Muscle of leg (tissue), 11 donors: ENCODE measurements around the gene MAPK8IP3. TPM values are rescaled to one million over a fixed set of nuclear protein-coding genes. Genes with fewer than 3 reads are reported as not detected.

Source experiments
- DNase-seq: peaks from one replicate; pipeline ENCODE4 v3.0.0; 2013
- H3K27ac ChIP-seq: one replicate; pipeline ENCODE4 v1.5.1; 2013; ENCODE audit warnings: mild to moderate bottlenecking, low read length, control low read depth
- H3K27me3 ChIP-seq: one replicate; pipeline ENCODE4 v1.6.1; 2013; ENCODE audit warnings: low read length; ENCODE audit not compliant: control insufficient read depth, insufficient read depth
- H3K36me3 ChIP-seq: one replicate; pipeline ENCODE4 v1.6.1; 2013; ENCODE audit warnings: low read length; ENCODE audit not compliant: control insufficient read depth, insufficient read depth
- H3K4me1 ChIP-seq: one replicate; pipeline ENCODE4 v1.6.1; 2013; ENCODE audit warnings: low read length; ENCODE audit not compliant: control insufficient read depth, insufficient read depth
- H3K4me3 ChIP-seq: one replicate; pipeline ENCODE4 v1.5.1; 2013; ENCODE audit warnings: low read length, control low read depth
- H3K9me3 ChIP-seq: replicated peaks from 2 replicates; pipeline ENCODE4 v1.6.1; 2013; ENCODE audit warnings: low read depth, low read length; ENCODE audit not compliant: control insufficient read depth
- WGBS: methylation state at CpG from one replicate; pipeline ENCODE4 v1.1.5; 2013; ENCODE audit warnings: missing lambda C conversion rate; ENCODE audit not compliant: insufficient coverage; 5-methylcytosine and 5-hydroxymethylcytosine counted together
- polyA plus RNA-seq, 8 donors: library from polyadenylated mRNA; unstranded; fragments of 120-200 nt; gene quantifications; one replicate each; pipeline versions ENCODE4 v1.2.1 to v1.2.3, GENCODE V29; 2013; ENCODE audit warnings: inconsistent platforms in 1 of 8, low replicate concordance in 1 of 8; ENCODE audit not compliant: insufficient read length in 8 of 8, insufficient read depth in 1 of 8
- total RNA-seq: library from RNA; stranded (reverse); fragments of 120-200 nt; gene quantifications from one replicate; pipeline ENCODE4 v1.2.4, GENCODE V29; 2013

MAPK8IP3 gene
- total and polyA plus RNA-seq, 9 donors = 35.6 to 64.3 (median 50.5) TPM

DNA sequence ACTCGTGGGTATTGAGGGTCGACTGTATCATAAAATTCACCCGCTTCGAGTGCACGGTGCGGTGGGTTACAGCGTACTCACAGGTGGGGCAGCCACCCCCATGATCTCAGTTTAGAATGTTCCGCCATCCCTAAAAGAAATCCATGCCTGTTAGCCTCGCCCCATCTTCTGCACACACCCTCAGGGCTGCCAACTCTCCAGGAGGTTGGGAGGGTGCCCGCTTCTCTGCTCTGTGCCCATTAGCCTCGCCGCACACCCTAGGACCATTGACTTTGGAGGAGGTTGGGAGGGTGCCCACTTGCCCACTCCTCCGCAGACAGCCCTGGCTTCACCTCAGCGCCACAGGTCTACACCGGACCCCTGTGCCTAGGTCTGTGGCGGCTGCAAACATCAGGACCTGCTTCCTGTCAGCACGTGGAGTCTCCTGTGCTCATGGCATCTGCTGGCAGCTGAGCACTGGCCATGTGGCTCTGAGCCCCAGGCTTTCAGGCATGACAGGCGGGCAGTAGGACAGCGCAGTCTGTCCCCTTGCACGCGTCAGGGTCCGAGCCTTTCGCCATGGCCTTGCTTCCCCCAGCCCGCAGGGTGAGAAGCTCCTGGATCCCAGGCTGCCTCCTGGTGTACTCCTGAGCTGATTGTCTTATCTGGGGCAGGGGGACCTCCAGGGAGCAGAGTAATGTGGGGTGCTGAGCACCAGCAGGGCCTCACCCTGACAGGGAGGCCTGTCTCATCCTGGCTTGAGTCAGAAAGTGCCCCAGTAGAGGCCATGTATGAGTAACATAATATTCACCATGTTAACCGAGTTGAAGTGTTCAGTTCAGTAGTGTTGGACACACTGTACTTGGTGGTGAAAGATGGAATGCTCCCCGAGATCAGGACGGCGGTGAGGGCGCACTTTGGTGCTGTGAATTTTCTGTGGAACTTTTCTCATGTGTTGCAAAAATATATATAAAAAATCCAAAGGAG, 43.4 kb downstream of the MAPK8IP3 start:
- Histone ChIP-seq H3K36me3 (peaks cover 77% of the 10 kb centered on the region), H3K27ac (no peak overlapping the region), H3K27me3 (no peaks in the 10 kb centered on the region), H3K4me3 (no peak overlapping the region), H3K4me1 (no peaks in the 10 kb centered on the region), H3K9me3 (no peaks in the 10 kb centered on the region)
- DNase-seq = no peak
- 96% methylated on average over 19 of the region's 29 CpGs for WGBS

- H3K4me1 ChIP-seq = no peaks in the 10 kb centered on the region
- H3K9me3 ChIP-seq = no peaks in the 10 kb centered on the region
- H3K4me3 ChIP-seq = no peak overlapping the region
- H3K27me3 ChIP-seq = no peaks in the 10 kb centered on the region
- H3K36me3 ChIP-seq = peaks cover 70% of the 10 kb centered on the region
- H3K27ac ChIP-seq = no peak overlapping the region
- no peak for DNase-seq
- 93% methylated on average over 16 of the region's 16 CpGs for WGBS
Observed at GRCh38 chr16:1751946-1752345, 46.0 kb downstream of the MAPK8IP3 start.

GRCh38 chr16:1752853-1753252, 46.9 kb downstream of the MAPK8IP3 start:
- Histone ChIP-seq H3K4me3 (no peak overlapping the region), H3K36me3 (peaks cover 66% of the 10 kb centered on the region), H3K27me3 (no peaks in the 10 kb centered on the region), H3K27ac (no peak overlapping the region), H3K4me1 (no peaks in the 10 kb centered on the region), H3K9me3 (no peaks in the 10 kb centered on the region)
- no peak for DNase-seq
- WGBS = 82% methylated on average over 6 of the region's 14 CpGs

DNA sequence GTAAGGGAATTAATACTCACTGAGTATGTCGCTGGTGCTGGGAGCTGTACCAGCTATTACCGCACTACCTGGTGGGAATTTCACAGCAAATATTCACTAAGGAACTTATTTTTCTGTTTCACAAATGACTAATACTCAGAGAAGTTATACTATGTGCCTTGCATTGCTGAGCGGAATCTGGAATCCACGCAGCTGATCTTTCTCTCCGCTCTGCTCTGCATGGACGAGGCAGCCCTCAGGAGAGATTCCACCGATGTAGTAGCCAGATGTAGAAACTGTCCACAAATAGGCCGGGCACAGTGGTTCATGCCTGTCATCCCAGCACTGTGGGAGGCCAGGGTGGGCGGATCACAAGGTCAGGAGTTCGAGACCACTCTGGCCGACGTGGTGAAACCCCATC, 48.2 kb downstream of the MAPK8IP3 start:
- Histone ChIP-seq H3K27me3 (no peaks in the 10 kb centered on the region), H3K4me3 (no peak overlapping the region), H3K36me3 (peaks cover 65% of the 10 kb centered on the region), H3K27ac (no peak overlapping the region), H3K4me1 (no peaks in the 10 kb centered on the region), H3K9me3 (no peaks in the 10 kb centered on the region)
- 94% methylated on average over 11 of the region's 12 CpGs for WGBS
- DNase-seq = no peak

DNA sequence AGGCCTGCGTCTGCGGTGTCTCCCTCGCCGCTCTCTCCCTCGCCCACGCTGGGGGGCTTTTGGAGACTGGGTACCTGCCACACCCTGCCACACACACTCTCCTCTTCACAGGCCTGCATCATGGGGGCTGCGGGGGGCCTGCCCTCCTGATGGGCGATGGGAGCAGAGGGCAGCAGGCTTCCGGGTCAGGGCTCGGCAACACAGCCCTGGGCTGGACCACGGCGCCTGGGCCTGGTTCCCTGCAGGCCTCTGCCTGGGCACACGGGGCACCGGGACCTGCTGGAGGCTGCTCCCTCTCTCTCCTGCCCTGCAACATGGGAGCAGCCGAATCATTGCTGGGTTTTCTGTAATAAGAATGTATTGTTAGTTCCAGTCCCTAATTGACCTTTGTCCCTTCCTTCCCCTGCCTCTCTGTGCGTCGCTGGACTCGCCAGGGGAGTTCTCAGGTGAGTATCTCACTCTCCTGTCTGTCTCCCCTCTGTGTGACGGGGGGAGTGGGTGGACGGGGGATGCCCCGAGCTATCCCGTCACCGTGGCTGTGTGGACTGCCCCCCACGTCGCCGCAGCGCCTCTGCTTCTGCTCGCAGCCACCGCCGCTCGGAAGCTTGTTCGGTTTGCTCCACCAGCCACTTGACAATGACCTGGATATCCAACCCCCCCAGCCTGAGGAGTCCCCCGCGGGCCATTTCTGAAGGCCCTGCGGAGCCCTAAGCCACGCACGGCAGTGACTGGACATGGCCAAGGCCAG, 51.9 kb downstream of the MAPK8IP3 start:
- peaks cover 68% of the 10 kb centered on the region for H3K36me3 ChIP-seq
- 92% methylated on average over 29 of the region's 37 CpGs for WGBS
- H3K4me1 ChIP-seq = no peaks in the 10 kb centered on the region

GRCh38 chr16:1758923-1759322, 52.9 kb downstream of the MAPK8IP3 start:
- Histone ChIP-seq H3K27ac (no peak overlapping the region), H3K27me3 (no peaks in the 10 kb centered on the region), H3K36me3 (peaks cover 70% of the 10 kb centered on the region), H3K4me3 (no peak overlapping the region), H3K9me3 (no peaks in the 10 kb centered on the region), H3K4me1 (no peaks in the 10 kb centered on the region)
- no peak for DNase-seq
- WGBS = 90% methylated on average over 16 of the region's 18 CpGs

More for the DNA sequence above, 51.9 kb downstream of the MAPK8IP3 start:
- H3K27ac ChIP-seq = no peak overlapping the region
- H3K9me3 ChIP-seq = no peaks in the 10 kb centered on the region
- H3K27me3 ChIP-seq = no peaks in the 10 kb centered on the region
- DNase-seq = no peak
- H3K4me3 ChIP-seq = no peak overlapping the region

- WGBS = 96% methylated on average over 16 of the region's 21 CpGs
- no peak overlapping the region for H3K27ac ChIP-seq
- peaks cover 3% of the 10 kb centered on the region for H3K4me1 ChIP-seq
- H3K4me3 ChIP-seq = no peak overlapping the region
- no peaks in the 10 kb centered on the region for H3K27me3 ChIP-seq
- DNase-seq = no peak
- H3K9me3 ChIP-seq = no peaks in the 10 kb centered on the region
- peaks cover 70% of the 10 kb centered on the region for H3K36me3 ChIP-seq
Observed at GRCh38 chr16:1759511-1759910, 53.5 kb downstream of the MAPK8IP3 start.

DNA sequence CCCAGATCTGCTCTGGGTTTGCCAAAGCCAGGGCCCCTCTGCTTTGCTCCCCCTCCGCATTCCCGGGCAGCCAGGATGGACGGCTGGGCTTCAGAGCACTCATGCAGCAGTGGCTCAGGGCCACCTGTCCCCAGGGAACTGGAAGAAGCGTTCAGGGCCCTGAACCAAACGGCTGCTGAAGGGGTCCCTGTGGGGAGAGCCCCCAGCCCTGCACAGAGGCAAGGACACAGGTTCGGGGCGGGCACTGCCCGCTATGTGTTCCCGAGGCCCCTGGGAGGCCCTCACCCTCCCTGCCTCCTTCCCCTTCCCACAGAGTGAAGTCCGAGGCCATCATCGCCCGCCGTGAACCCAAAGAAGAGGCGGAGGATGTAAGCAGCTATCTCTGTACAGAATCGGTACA, 54.9 kb downstream of the MAPK8IP3 start:
- Histone ChIP-seq H3K4me3 (no peak overlapping the region), H3K27me3 (no peaks in the 10 kb centered on the region), H3K27ac (no peak overlapping the region), H3K9me3 (no peaks in the 10 kb centered on the region), H3K4me1 (peaks cover 3% of the 10 kb centered on the region), H3K36me3 (peaks cover 77% of the 10 kb centered on the region)
- WGBS = 79% methylated on average over 14 of the region's 15 CpGs
- no peak for DNase-seq

DNA sequence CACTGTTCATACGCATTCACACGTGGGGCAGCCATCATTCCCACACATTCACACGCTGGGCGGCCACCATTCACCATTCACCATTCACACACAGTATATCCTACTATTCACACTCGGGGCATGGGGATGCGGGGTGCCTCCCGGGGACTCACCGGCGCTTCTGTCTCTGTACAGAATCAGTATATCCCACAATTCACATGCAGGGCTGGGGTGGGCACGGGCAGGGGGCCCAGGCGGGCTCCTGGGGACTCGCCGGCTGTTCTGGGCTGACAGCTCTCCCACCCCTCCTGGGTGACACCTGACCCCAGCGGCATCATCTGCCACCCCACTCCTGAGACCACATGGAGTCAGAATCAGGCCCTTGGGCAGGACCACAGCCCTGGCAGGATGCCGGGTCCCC, 55.8 kb downstream of the MAPK8IP3 start:
- WGBS = 92% methylated on average over 14 of the region's 15 CpGs
- peaks cover 83% of the 10 kb centered on the region for H3K36me3 ChIP-seq
- H3K9me3 ChIP-seq = no peaks in the 10 kb centered on the region

DNA sequence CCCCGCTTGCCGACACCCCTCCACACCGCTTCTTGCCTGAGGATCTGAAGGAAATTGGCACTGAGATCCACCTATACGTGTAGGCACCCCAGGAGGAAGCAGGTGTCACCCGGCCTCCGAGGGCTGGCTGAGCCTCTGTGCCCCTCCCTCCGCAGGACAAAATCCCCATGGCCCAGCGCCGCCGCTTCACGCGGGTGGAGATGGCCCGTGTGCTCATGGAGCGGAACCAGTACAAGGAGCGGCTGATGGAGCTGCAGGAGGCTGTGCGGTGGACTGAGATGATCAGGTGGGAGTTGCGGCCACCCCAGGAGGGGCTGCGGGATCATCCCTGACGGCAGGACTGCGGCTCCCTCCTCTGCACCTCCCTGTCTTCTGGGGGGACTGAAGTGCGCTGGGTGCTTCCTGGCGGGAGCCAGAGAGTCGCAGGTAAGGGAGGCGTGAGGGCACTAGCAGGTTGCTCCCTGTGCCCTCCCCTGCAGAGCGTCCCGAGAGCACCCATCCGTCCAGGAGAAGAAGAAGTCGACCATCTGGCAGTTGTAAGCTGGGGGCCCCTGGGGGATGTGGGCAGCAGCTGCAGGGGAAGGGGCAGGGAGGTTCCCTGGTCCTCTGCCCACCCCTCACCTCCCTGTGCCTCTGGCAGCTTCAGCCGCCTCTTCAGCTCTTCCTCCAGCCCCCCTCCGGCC, 56.3 kb downstream of the MAPK8IP3 start:
- 83% methylated on average over 22 of the region's 30 CpGs for WGBS
- no peak for DNase-seq
- no peaks in the 10 kb centered on the region for H3K9me3 ChIP-seq
- no peaks in the 10 kb centered on the region for H3K27me3 ChIP-seq
- H3K4me3 ChIP-seq = no peak overlapping the region
- H3K4me1 ChIP-seq = peaks cover 3% of the 10 kb centered on the region
- H3K27ac ChIP-seq = no peak overlapping the region
- peaks cover 88% of the 10 kb centered on the region for H3K36me3 ChIP-seq

More for the DNA sequence above, 55.8 kb downstream of the MAPK8IP3 start:
- H3K27me3 ChIP-seq = no peaks in the 10 kb centered on the region
- H3K4me1 ChIP-seq = peaks cover 3% of the 10 kb centered on the region
- no peak overlapping the region for H3K27ac ChIP-seq
- H3K4me3 ChIP-seq = no peak overlapping the region
- no peak for DNase-seq
